GM12891 (cell line): ENCODE data around the gene FRMD3.

ENCODE experiments used
- PAX5 ChIP-seq: IDR thresholded peaks from 2 replicates; pipeline ENCODE4 v1.6.1; 2011; ENCODE audit warnings: low read length, moderate library complexity, mild to moderate bottlenecking; ENCODE audit not compliant: insufficient read depth, severe bottlenecking
- POLR2A ChIP-seq: IDR thresholded peaks from 2 replicates; pipeline ENCODE4 v1.6.1; 2011; ENCODE audit warnings: low read depth, low read length, control low read depth
- POLR2AphosphoS5 ChIP-seq: IDR thresholded peaks from 2 replicates; pipeline ENCODE4 v1.6.1; 2011; ENCODE audit warnings: low read depth, low read length, control low read depth
- POU2F2 ChIP-seq: IDR thresholded peaks from 2 replicates; pipeline ENCODE4 v1.6.1; 2011; ENCODE audit warnings: low read depth, mild to moderate bottlenecking, control low read depth, low read length, moderate library complexity
- TAF1 ChIP-seq: IDR thresholded peaks from 2 replicates; pipeline ENCODE4 v1.6.1; 2011; ENCODE audit warnings: low read depth, low read length, control low read depth

GRCh38 chr9:83472764-83473163, 65.4 kb downstream of the FRMD3 start:
- TF ChIP-seq PAX5: no peak
- TF ChIP-seq POLR2AphosphoS5: no peak
- no peak for TF ChIP-seq POLR2A
- TF ChIP-seq POU2F2: no peak
- TF ChIP-seq TAF1: no peak
